GM23338 (cell line): ENCODE results near the gene KIF6. TPM values are rescaled to one million over a fixed set of nuclear protein-coding genes. Genes with fewer than 3 reads are reported as not detected.

Source experiments
- ATAC-seq: fragments of 200-7000 bp; cut with Tn5 transposase; 3 replicates; pipeline ENCODE4 v1.9.1; 2020
- DNase-seq: peaks from one replicate; pipeline ENCODE4 v3.0.0-alpha.2; 2015; ENCODE audit warnings: low spot score
- H2AFZ ChIP-seq: fragments of 200-600 bp; sonication (generic); 2 replicates; pipeline ENCODE4 v1.8.0; 2016; ENCODE audit warnings: antibody characterized with exemption, mild to moderate bottlenecking, moderate library complexity
- H3F3A ChIP-seq: fragments of 200-600 bp; sonication (generic); replicated peaks from 2 replicates; pipeline ENCODE4 v1.8.0; 2017; ENCODE audit warnings: antibody characterized with exemption, mixed run types, low read depth
- H3K27ac ChIP-seq: fragments of 200-600 bp; sonication (generic); 2 replicates; pipeline ENCODE4 v1.6.1; 2016; ENCODE audit warnings: low read depth
- H3K27me3 ChIP-seq: fragments of 200-600 bp; sonication (generic); 2 replicates; pipeline ENCODE4 v1.8.0; 2016; ENCODE audit warnings: mild to moderate bottlenecking, mixed run types, moderate library complexity; ENCODE audit not compliant: insufficient read depth
- H3K36me3 ChIP-seq: fragments of 200-600 bp; sonication (generic); 2 replicates; pipeline ENCODE4 v1.8.0; 2016; ENCODE audit warnings: mild to moderate bottlenecking; ENCODE audit not compliant: insufficient read depth
- H3K4me1 ChIP-seq: fragments of 200-600 bp; sonication (generic); 2 replicates; pipeline ENCODE4 v1.8.0; 2016; ENCODE audit warnings: mild to moderate bottlenecking, moderate library complexity; ENCODE audit not compliant: insufficient read depth
- H3K4me2 ChIP-seq: fragments of 200-600 bp; sonication (generic); 2 replicates; pipeline ENCODE4 v1.7.1; 2017; ENCODE audit warnings: mixed run types
- H3K4me3 ChIP-seq: fragments of 200-600 bp; sonication (generic); 2 replicates; pipeline ENCODE4 v1.6.1; 2016; ENCODE audit warnings: mixed run types
- H3K79me2 ChIP-seq: fragments of 200-600 bp; sonication (generic); replicated peaks from 2 replicates; pipeline ENCODE4 v1.8.0; 2017; ENCODE audit warnings: mild to moderate bottlenecking; ENCODE audit not compliant: insufficient read depth
- H3K9me2 ChIP-seq: fragments of 200-600 bp; sonication (generic); 2 replicates; pipeline ENCODE4 v1.8.0; 2017; ENCODE audit not compliant: insufficient read depth
- H4K20me1 ChIP-seq: fragments of 200-600 bp; sonication (generic); replicated peaks from 2 replicates; pipeline ENCODE4 v1.8.0; 2017; ENCODE audit warnings: mild to moderate bottlenecking; ENCODE audit not compliant: insufficient read depth
- H3K27ac Mint-ChIP-seq: 2 replicates; pipeline ENCODE4 v1.8.0; 2020; ENCODE audit warnings: inconsistent platforms, mild to moderate bottlenecking, moderate library complexity, mixed read lengths
- H3K27me3 Mint-ChIP-seq: 3 replicates; pipeline ENCODE4 v1.8.0; 2022; ENCODE audit warnings: low read depth, mild to moderate bottlenecking, moderate library complexity, mixed read lengths, inconsistent platforms; ENCODE audit not compliant: insufficient read depth, poor library complexity
- H3K36me3 Mint-ChIP-seq: 3 replicates; pipeline ENCODE4 v1.8.0; 2021; ENCODE audit warnings: low read depth, mild to moderate bottlenecking, inconsistent platforms, moderate library complexity, mixed read lengths
- H3K4me1 Mint-ChIP-seq: 3 replicates; pipeline ENCODE4 v1.8.0; 2020; ENCODE audit warnings: mild to moderate bottlenecking, inconsistent platforms, mixed read lengths
- H3K4me3 Mint-ChIP-seq: 3 replicates; pipeline ENCODE4 v1.8.0; 2021; ENCODE audit warnings: moderate library complexity, mild to moderate bottlenecking, inconsistent platforms, mixed read lengths
- H3K9me3 Mint-ChIP-seq: 3 replicates; pipeline ENCODE4 v1.8.0; 2020; ENCODE audit warnings: moderate library complexity, mild to moderate bottlenecking, inconsistent platforms, mixed read lengths
- CREB1 ChIP-seq: fragments of 250-450 bp; sonication (Bioruptor Pico); IDR thresholded peaks from 2 replicates; pipeline ENCODE4 v1.5.0; 2020; ENCODE audit warnings: low read depth, mild to moderate bottlenecking, moderate library complexity
- EZH2 ChIP-seq: fragments of 200-600 bp; sonication (generic); IDR thresholded peaks from one replicate; pipeline ENCODE4 v1.8.0; 2017; ENCODE audit warnings: antibody characterized with exemption, mild to moderate bottlenecking, low read depth; ENCODE audit not compliant: unreplicated experiment
- EZH2phosphoT487 ChIP-seq: fragments of 200-600 bp; sonication (generic); IDR thresholded peaks from one replicate; pipeline ENCODE4 v1.8.1; 2018; ENCODE audit warnings: antibody characterized with exemption; ENCODE audit not compliant: unreplicated experiment
- JUNB ChIP-seq: IDR thresholded peaks from one replicate; pipeline ENCODE4 v1.6.1; 2016; ENCODE audit warnings: antibody characterized with exemption; ENCODE audit not compliant: unreplicated experiment
- NANOG ChIP-seq: IDR thresholded peaks from 2 replicates; pipeline ENCODE4 v1.6.1; 2016; ENCODE audit warnings: antibody characterized with exemption, borderline replicate concordance
- POLR2AphosphoS5 ChIP-seq: IDR thresholded peaks from 2 replicates; pipeline ENCODE4 v1.6.1; 2016; ENCODE audit warnings: antibody characterized with exemption, low read depth
- STAT1 ChIP-seq: IDR thresholded peaks from one replicate; pipeline ENCODE4 v1.6.1; 2016; ENCODE audit warnings: antibody characterized with exemption; ENCODE audit not compliant: unreplicated experiment
- ZNF114 ChIP-seq: fragments of 250-450 bp; sonication (Bioruptor Pico); IDR thresholded peaks from 2 replicates; pipeline ENCODE4 v1.5.0; 2020; ENCODE audit warnings: mild to moderate bottlenecking, moderate library complexity
- ZNF331 ChIP-seq: fragments of 250-450 bp; sonication (Bioruptor Pico); IDR thresholded peaks from 2 replicates; pipeline ENCODE4 v1.5.0; 2020; ENCODE audit warnings: low read depth, mild to moderate bottlenecking, moderate library complexity
- polyA plus RNA-seq: library from polyadenylated mRNA; unstranded; fragments of >200 nt; fragmentation: Nextera tagmentation; extraction: Ambion mirVana; gene quantifications from 2 replicates; pipeline ENCODE4 v1.2.1, GENCODE V29; 2016
- total RNA-seq: library from RNA; depleted of rRNA; stranded (reverse); fragments of >200 nt; shearing (Covaris generic); gene quantifications from 2 replicates; pipeline ENCODE4 v1.2.3, GENCODE V29; 2014
- TF ChIP-seq, protein P1 (sequence below), 2 experiments: fragments of 200-600 bp in 1 of 2; sonication (generic) in 1 of 2; conservative IDR thresholded peaks; 2 replicates each; pipeline versions ENCODE4 v1.5.1 to v1.6.1; 2016 to 2017; ENCODE audit warnings: antibody characterized with exemption in 2 of 2, low read depth in 2 of 2, mild to moderate bottlenecking in 2 of 2, moderate library complexity in 1 of 2
- TF ChIP-seq, protein P2 (sequence below): fragments of 250-450 bp; sonication (Bioruptor Pico); IDR thresholded peaks from 2 replicates; pipeline ENCODE4 v1.5.0; 2020; ENCODE audit warnings: mild to moderate bottlenecking, moderate library complexity
- TF ChIP-seq, protein P3 (sequence below): IDR thresholded peaks from 2 replicates; pipeline ENCODE4 v1.6.1; 2016; ENCODE audit warnings: antibody characterized with exemption
- TF ChIP-seq, protein P4 (sequence below): IDR thresholded peaks from one replicate; pipeline ENCODE4 v1.6.1; 2018; ENCODE audit warnings: antibody characterized with exemption; ENCODE audit not compliant: unreplicated experiment

KIF6 gene
- total and polyA plus RNA-seq, 2 experiments from 2014 or later, result 0.87 to 1.7 TPM

DNA sequence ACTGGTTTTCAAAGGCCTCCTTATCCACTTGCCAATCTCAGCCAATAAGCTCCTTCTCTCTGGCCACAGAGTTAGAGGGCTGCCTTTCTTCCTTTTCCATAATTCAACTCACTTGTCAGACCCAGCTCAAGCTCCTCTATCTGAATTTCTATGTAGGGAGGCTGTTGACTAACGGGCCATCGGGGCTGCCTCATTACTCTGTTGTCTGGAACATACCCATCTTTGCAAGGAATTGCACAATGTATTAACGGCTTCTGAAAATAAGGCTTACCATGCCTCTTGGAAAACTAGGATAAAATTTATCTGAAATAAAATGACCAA, 28.5 kb upstream of the KIF6 start:
- Histone ChIP-seq H3F3A (no peaks in the 10 kb centered on the region), H3K27me3 (no peaks in the 10 kb centered on the region), H3K4me2 (no peak overlapping the region), H4K20me1 (no peaks in the 10 kb centered on the region), H3K36me3 (no peaks in the 10 kb centered on the region), H3K9me2 (peaks cover 10% of the 10 kb centered on the region; the same call in 1 of the 2 replicates), H3K27ac (no peak overlapping the region), H3K79me2 (no peaks in the 10 kb centered on the region), H3K4me1 (no peaks in the 10 kb centered on the region), H3K4me3 (no peak overlapping the region), H2AFZ (no peak overlapping the region)
- no peak for TF ChIP-seq CREB1 (CRISPR knock-in tag)
- TF ChIP-seq, protein P1, sequence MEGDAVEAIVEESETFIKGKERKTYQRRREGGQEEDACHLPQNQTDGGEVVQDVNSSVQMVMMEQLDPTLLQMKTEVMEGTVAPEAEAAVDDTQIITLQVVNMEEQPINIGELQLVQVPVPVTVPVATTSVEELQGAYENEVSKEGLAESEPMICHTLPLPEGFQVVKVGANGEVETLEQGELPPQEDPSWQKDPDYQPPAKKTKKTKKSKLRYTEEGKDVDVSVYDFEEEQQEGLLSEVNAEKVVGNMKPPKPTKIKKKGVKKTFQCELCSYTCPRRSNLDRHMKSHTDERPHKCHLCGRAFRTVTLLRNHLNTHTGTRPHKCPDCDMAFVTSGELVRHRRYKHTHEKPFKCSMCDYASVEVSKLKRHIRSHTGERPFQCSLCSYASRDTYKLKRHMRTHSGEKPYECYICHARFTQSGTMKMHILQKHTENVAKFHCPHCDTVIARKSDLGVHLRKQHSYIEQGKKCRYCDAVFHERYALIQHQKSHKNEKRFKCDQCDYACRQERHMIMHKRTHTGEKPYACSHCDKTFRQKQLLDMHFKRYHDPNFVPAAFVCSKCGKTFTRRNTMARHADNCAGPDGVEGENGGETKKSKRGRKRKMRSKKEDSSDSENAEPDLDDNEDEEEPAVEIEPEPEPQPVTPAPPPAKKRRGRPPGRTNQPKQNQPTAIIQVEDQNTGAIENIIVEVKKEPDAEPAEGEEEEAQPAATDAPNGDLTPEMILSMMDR (conservative IDR thresholded peaks at IDR 0.05; ENCODE audit: low read depth in 2 of 2), result no peak
- TF ChIP-seq EZH2phosphoT487, result no peak
- no peak for TF ChIP-seq ZNF114
- no peak for TF ChIP-seq POLR2AphosphoS5
- TF ChIP-seq, protein P2, sequence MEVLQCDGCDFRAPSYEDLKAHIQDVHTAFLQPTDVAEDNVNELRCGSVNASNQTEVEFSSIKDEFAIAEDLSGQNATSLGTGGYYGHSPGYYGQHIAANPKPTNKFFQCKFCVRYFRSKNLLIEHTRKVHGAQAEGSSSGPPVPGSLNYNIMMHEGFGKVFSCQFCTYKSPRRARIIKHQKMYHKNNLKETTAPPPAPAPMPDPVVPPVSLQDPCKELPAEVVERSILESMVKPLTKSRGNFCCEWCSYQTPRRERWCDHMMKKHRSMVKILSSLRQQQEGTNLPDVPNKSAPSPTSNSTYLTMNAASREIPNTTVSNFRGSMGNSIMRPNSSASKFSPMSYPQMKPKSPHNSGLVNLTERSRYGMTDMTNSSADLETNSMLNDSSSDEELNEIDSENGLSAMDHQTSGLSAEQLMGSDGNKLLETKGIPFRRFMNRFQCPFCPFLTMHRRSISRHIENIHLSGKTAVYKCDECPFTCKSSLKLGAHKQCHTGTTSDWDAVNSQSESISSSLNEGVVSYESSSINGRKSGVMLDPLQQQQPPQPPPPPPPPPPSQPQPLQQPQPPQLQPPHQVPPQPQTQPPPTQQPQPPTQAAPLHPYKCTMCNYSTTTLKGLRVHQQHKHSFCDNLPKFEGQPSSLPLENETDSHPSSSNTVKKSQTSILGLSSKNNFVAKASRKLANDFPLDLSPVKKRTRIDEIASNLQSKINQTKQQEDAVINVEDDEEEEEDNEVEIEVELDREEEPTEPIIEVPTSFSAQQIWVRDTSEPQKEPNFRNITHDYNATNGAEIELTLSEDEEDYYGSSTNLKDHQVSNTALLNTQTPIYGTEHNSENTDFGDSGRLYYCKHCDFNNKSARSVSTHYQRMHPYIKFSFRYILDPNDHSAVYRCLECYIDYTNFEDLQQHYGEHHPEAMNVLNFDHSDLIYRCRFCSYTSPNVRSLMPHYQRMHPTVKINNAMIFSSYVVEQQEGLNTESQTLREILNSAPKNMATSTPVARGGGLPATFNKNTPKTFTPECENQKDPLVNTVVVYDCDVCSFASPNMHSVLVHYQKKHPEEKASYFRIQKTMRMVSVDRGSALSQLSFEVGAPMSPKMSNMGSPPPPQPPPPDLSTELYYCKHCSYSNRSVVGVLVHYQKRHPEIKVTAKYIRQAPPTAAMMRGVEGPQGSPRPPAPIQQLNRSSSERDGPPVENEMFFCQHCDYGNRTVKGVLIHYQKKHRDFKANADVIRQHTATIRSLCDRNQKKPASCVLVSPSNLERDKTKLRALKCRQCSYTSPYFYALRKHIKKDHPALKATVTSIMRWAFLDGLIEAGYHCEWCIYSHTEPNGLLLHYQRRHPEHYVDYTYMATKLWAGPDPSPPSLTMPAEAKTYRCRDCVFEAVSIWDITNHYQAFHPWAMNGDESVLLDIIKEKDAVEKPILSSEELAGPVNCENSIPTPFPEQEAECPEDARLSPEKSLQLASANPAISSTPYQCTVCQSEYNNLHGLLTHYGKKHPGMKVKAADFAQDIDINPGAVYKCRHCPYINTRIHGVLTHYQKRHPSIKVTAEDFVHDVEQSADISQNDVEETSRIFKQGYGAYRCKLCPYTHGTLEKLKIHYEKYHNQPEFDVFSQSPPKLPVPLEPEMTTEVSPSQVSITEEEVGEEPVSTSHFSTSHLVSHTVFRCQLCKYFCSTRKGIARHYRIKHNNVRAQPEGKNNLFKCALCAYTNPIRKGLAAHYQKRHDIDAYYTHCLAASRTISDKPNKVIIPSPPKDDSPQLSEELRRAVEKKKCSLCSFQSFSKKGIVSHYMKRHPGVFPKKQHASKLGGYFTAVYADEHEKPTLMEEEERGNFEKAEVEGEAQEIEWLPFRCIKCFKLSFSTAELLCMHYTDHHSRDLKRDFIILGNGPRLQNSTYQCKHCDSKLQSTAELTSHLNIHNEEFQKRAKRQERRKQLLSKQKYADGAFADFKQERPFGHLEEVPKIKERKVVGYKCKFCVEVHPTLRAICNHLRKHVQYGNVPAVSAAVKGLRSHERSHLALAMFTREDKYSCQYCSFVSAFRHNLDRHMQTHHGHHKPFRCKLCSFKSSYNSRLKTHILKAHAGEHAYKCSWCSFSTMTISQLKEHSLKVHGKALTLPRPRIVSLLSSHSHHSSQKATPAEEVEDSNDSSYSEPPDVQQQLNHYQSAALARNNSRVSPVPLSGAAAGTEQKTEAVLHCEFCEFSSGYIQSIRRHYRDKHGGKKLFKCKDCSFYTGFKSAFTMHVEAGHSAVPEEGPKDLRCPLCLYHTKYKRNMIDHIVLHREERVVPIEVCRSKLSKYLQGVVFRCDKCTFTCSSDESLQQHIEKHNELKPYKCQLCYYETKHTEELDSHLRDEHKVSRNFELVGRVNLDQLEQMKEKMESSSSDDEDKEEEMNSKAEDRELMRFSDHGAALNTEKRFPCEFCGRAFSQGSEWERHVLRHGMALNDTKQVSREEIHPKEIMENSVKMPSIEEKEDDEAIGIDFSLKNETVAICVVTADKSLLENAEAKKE (CRISPR knock-in tag), result no peak
- TF ChIP-seq, protein P3, sequence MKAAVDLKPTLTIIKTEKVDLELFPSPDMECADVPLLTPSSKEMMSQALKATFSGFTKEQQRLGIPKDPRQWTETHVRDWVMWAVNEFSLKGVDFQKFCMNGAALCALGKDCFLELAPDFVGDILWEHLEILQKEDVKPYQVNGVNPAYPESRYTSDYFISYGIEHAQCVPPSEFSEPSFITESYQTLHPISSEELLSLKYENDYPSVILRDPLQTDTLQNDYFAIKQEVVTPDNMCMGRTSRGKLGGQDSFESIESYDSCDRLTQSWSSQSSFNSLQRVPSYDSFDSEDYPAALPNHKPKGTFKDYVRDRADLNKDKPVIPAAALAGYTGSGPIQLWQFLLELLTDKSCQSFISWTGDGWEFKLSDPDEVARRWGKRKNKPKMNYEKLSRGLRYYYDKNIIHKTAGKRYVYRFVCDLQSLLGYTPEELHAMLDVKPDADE, result no peak
- TF ChIP-seq ZNF331 (CRISPR knock-in tag), result no peak
- no peak for TF ChIP-seq EZH2
- TF ChIP-seq STAT1, result no peak
- TF ChIP-seq NANOG, result no peak
- TF ChIP-seq JUNB, result no peak
- TF ChIP-seq, protein P4, sequence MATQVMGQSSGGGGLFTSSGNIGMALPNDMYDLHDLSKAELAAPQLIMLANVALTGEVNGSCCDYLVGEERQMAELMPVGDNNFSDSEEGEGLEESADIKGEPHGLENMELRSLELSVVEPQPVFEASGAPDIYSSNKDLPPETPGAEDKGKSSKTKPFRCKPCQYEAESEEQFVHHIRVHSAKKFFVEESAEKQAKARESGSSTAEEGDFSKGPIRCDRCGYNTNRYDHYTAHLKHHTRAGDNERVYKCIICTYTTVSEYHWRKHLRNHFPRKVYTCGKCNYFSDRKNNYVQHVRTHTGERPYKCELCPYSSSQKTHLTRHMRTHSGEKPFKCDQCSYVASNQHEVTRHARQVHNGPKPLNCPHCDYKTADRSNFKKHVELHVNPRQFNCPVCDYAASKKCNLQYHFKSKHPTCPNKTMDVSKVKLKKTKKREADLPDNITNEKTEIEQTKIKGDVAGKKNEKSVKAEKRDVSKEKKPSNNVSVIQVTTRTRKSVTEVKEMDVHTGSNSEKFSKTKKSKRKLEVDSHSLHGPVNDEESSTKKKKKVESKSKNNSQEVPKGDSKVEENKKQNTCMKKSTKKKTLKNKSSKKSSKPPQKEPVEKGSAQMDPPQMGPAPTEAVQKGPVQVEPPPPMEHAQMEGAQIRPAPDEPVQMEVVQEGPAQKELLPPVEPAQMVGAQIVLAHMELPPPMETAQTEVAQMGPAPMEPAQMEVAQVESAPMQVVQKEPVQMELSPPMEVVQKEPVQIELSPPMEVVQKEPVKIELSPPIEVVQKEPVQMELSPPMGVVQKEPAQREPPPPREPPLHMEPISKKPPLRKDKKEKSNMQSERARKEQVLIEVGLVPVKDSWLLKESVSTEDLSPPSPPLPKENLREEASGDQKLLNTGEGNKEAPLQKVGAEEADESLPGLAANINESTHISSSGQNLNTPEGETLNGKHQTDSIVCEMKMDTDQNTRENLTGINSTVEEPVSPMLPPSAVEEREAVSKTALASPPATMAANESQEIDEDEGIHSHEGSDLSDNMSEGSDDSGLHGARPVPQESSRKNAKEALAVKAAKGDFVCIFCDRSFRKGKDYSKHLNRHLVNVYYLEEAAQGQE, result no peak
- no peak for ATAC-seq
- Mint-ChIP-seq H3K4me3 (no peak overlapping the region), H3K36me3 (no peaks in the 10 kb centered on the region), H3K27me3 (no peaks in the 10 kb centered on the region), H3K9me3 (no peaks in the 10 kb centered on the region), H3K4me1 (no peaks in the 10 kb centered on the region; the same call in 2 of the 3 replicates), H3K27ac (no peak overlapping the region)
- DNase-seq, result no peak
